Measurements from ENCODE around the gene FMN1. TPM values are rescaled to one million over a fixed set of nuclear protein-coding genes. Genes with fewer than 3 reads are reported as not detected.
"Not testable (repeated sequence)": the region's sequence is repeated elsewhere in the genome, so short reads cannot be mapped to it uniquely, and the experiment has no call there.

The FMN1 gene
- total and polyA plus RNA-seq, 2 donors from 2014 or later: 0.71 to 44.8 TPM

DNA sequence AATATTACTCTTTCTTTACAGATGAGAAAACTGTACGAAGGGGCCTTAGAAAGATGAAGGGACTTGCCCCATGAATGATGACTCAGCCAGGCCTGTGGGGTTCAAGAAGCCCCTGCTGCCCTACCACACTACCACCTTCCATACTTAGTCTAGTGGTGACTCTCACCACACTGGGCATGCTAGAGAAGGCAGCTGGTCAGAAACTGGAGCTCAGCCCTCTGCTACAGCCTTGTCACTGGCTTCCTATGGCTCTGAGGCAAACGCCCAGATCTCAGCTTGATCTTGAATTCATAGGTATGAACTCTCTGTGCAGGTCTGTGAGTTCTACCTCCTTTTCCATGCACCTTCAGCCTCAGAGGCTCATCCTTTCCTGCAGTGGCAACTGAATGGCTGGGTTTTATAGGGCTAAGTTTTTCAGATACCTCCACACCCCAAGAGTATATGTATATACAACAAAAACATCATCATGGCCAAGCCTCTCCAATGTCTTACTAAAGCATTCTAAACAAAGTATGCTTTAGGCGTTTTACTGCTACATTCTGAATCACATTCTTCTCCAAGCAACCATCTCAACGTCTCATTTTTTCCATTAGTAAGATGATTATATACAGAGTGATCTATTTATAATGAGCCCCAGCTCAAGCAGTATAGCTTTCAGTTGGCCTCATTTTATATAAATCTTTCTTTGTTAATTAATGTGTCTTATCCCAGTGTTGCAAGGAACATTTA, 242.6 kb downstream of the FMN1 start:
- FAIRE-seq (no peak), DNase-seq (no peak)
- H3K27ac ChIP-seq (ENCODE audit: low read depth in 2 of 2, low read length in 2 of 2): no peak overlapping the region
- TF ChIP-seq, protein P1, sequence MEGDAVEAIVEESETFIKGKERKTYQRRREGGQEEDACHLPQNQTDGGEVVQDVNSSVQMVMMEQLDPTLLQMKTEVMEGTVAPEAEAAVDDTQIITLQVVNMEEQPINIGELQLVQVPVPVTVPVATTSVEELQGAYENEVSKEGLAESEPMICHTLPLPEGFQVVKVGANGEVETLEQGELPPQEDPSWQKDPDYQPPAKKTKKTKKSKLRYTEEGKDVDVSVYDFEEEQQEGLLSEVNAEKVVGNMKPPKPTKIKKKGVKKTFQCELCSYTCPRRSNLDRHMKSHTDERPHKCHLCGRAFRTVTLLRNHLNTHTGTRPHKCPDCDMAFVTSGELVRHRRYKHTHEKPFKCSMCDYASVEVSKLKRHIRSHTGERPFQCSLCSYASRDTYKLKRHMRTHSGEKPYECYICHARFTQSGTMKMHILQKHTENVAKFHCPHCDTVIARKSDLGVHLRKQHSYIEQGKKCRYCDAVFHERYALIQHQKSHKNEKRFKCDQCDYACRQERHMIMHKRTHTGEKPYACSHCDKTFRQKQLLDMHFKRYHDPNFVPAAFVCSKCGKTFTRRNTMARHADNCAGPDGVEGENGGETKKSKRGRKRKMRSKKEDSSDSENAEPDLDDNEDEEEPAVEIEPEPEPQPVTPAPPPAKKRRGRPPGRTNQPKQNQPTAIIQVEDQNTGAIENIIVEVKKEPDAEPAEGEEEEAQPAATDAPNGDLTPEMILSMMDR (IDR thresholded peaks at IDR 0.05; ENCODE audit: borderline replicate concordance, extremely low read depth, insufficient read depth): no peak
- H3K9me3 ChIP-seq (ENCODE audit: control insufficient read depth in 2 of 3, insufficient read depth in 1 of 3, low read length in 3 of 3): peaks cover 0 to 2% (median 0%) of the 10 kb centered on the region in 3 donors
- no peak overlapping the region for H3K9ac ChIP-seq (ENCODE audit: low read length in 3 of 3)
- H3K27me3 ChIP-seq (ENCODE audit: control insufficient read depth, insufficient read depth, low read length): no peaks in the 10 kb centered on the region
- intact Hi-C loops (cut with DNase I): no loop called here
- H3K36me3 ChIP-seq (ENCODE audit: control insufficient read depth in 2 of 3, insufficient read depth in 3 of 3, low read length in 3 of 3): no peaks in the 10 kb centered on the region
- peaks cover 0 to 8% (median 5%) of the 10 kb centered on the region in 3 donors for H3K4me1 ChIP-seq (ENCODE audit: control insufficient read depth in 2 of 3, insufficient read depth in 2 of 3, low read depth in 1 of 3, low read length in 3 of 3)
- H3K4me3 ChIP-seq (ENCODE audit: low read length in 3 of 3): no peak overlapping the region

DNA sequence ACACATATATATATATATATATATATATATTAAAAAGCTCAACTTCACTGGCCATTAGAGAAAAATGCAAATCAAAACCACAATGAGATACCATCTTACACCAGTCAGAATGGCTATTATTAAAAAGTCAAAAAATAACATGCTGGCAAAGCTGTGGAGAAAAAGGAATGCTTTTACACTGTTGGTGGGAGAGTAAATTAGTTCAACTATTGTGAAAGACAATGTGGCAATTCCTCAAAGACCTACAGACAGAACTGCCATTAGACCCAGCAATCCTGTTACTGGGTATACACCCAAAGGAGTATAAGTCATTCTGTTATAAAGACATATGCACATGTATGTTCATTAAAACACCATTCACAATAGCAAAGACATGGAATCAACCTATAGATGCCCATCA, 244.5 kb downstream of the FMN1 start:
- DNase-seq; H3K4me3 ChIP-seq (ENCODE audit: low read length in 3 of 3); H3K9me3 ChIP-seq (ENCODE audit: control insufficient read depth in 2 of 3, insufficient read depth in 1 of 3, low read length in 3 of 3); H3K27ac ChIP-seq (ENCODE audit: low read depth in 2 of 2, low read length in 2 of 2); H3K4me1 ChIP-seq (ENCODE audit: control insufficient read depth in 2 of 3, insufficient read depth in 2 of 3, low read depth in 1 of 3, low read length in 3 of 3); FAIRE-seq; intact Hi-C loops (cut with DNase I); H3K9ac ChIP-seq (ENCODE audit: low read length in 3 of 3); H3K36me3 ChIP-seq (ENCODE audit: control insufficient read depth in 2 of 3, insufficient read depth in 3 of 3, low read length in 3 of 3); H3K27me3 ChIP-seq (ENCODE audit: control insufficient read depth, insufficient read depth, low read length): not testable (repeated sequence)

DNA sequence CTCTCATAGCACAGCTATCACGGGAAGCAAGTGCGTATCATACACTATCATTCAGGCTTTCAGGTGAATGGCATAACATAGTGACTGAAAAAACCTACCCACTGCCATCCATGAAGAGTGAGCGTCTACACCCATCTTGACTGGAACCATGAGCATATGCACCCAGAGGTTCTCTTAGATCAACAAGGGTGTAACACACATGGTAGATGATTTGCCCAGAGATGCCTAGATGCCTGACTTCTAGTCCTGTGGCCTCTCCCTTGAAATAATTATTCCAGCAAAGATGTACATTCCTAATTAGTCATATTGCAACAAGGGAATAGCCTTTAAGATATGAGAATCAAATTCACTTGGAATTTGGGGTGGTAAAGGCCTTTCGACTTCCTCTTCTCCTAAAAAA, 248.3 kb downstream of the FMN1 start:
- no peaks in the 10 kb centered on the region for H3K27me3 ChIP-seq (ENCODE audit: control insufficient read depth, insufficient read depth, low read length)
- intact Hi-C loops (cut with DNase I): no loop called here
- FAIRE-seq (no peak), DNase-seq (no peak)
- H3K4me3 ChIP-seq (ENCODE audit: low read length in 3 of 3): no peak overlapping the region
- TF ChIP-seq, protein P1 (IDR thresholded peaks at IDR 0.05; ENCODE audit: borderline replicate concordance, extremely low read depth, insufficient read depth): no peak
- H3K36me3 ChIP-seq (ENCODE audit: control insufficient read depth in 2 of 3, insufficient read depth in 3 of 3, low read length in 3 of 3): no peaks in the 10 kb centered on the region
- H3K27ac ChIP-seq (ENCODE audit: low read depth in 2 of 2, low read length in 2 of 2): no peak overlapping the region
- H3K4me1 ChIP-seq (ENCODE audit: control insufficient read depth in 2 of 3, insufficient read depth in 2 of 3, low read depth in 1 of 3, low read length in 3 of 3): peaks cover 0 to 2% (median 0%) of the 10 kb centered on the region in 3 donors
- no peak overlapping the region for H3K9ac ChIP-seq (ENCODE audit: low read length in 3 of 3)
- H3K9me3 ChIP-seq (ENCODE audit: control insufficient read depth in 2 of 3, insufficient read depth in 1 of 3, low read length in 3 of 3): peaks cover 0 to 2% (median 0%) of the 10 kb centered on the region in 3 donors

DNA sequence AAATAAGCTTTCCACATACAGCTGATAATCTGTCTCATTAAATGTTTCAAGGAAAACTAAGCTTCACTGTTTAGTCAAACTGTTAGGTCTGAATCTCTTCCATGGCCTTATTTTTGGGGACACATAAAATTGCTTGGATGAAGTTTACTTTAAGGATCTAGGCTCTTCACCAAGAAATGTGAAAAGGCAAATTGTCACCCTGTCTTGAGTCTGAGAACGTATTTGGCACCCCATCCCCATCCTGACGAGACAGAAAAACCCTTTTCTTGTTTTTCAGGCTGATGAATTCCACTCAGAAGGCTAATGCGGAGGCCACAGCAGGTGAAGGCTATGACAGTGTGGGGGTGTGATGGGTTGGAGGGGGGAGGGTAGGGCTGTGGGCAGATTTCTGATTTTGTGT, 250.1 kb downstream of the FMN1 start:
- Histone ChIP-seq H3K27ac (ENCODE audit: low read depth in 2 of 2, low read length in 2 of 2) (no peak overlapping the region), H3K9ac (ENCODE audit: low read length in 3 of 3) (no peak overlapping the region), H3K4me3 (ENCODE audit: low read length in 3 of 3) (no peak overlapping the region), H3K27me3 (ENCODE audit: control insufficient read depth, insufficient read depth, low read length) (no peaks in the 10 kb centered on the region), H3K9me3 (ENCODE audit: control insufficient read depth in 2 of 3, insufficient read depth in 1 of 3, low read length in 3 of 3) (peaks cover 0 to 2% (median 0%) of the 10 kb centered on the region in 3 donors), H3K36me3 (ENCODE audit: control insufficient read depth in 2 of 3, insufficient read depth in 3 of 3, low read length in 3 of 3) (no peaks in the 10 kb centered on the region), H3K4me1 (ENCODE audit: control insufficient read depth in 2 of 3, insufficient read depth in 2 of 3, low read depth in 1 of 3, low read length in 3 of 3) (peaks cover 0 to 2% (median 0%) of the 10 kb centered on the region in 3 donors)
- DNase-seq (no peak), FAIRE-seq (no peak)
- intact Hi-C loops (cut with DNase I): no loop called here
- TF ChIP-seq, protein P1 (IDR thresholded peaks at IDR 0.05; ENCODE audit: borderline replicate concordance, extremely low read depth, insufficient read depth): no peak
